Measurements from ENCODE around the gene SERPINA10. TPM values are rescaled to one million over a fixed set of nuclear protein-coding genes. Genes with fewer than 3 reads are reported as not detected.

SERPINA10 gene
- total and polyA plus RNA-seq, 2 experiments from 2014 or later: 0.11 TPM; not detected in 1

GRCh38 chr14:94321421-94322271 lies 28.6 kb upstream of the SERPINA10 start:
- Histone ChIP-seq H3K4me2 (no peak overlapping the region), H3K9me2 (ENCODE audit: insufficient read depth) (no peaks in the 10 kb centered on the region), H3F3A (replicated peaks; ENCODE audit: low read depth) (no peaks in the 10 kb centered on the region), H3K27me3 (ENCODE audit: insufficient read depth) (no peaks in the 10 kb centered on the region), H3K36me3 (ENCODE audit: insufficient read depth) (no peaks in the 10 kb centered on the region), H3K27ac (ENCODE audit: low read depth) (no peak overlapping the region), H3K4me3 (no peak overlapping the region), H2AFZ (0 out of 2 replicates have a peak overlapping the region, but pooled peaks have one; percentile 28), H3K79me2 (replicated peaks; ENCODE audit: insufficient read depth) (no peaks in the 10 kb centered on the region), H3K4me1 (ENCODE audit: insufficient read depth) (no peaks in the 10 kb centered on the region), H4K20me1 (replicated peaks; ENCODE audit: insufficient read depth) (no peaks in the 10 kb centered on the region)
- ATAC-seq: no peak
- Mint-ChIP-seq H3K4me3 (no peak overlapping the region), H3K27me3 (ENCODE audit: insufficient read depth, low read depth, poor library complexity) (peaks cover 6% of the 10 kb centered on the region), H3K4me1 (no peaks in the 10 kb centered on the region), H3K36me3 (ENCODE audit: low read depth) (no peaks in the 10 kb centered on the region), H3K27ac (no peak overlapping the region), H3K9me3 (no peaks in the 10 kb centered on the region)
- TF ChIP-seq STAT1 (IDR thresholded peaks at IDR 0.05; ENCODE audit: unreplicated experiment) (no peak), ZNF462 (CRISPR knock-in tag; IDR thresholded peaks at IDR 0.05) (no peak), CREB1 (CRISPR knock-in tag; IDR thresholded peaks at IDR 0.05; ENCODE audit: low read depth) (no peak), ZNF331 (CRISPR knock-in tag; IDR thresholded peaks at IDR 0.05; ENCODE audit: low read depth) (no peak), JUNB (IDR thresholded peaks at IDR 0.05; ENCODE audit: unreplicated experiment) (no peak), EZH2 (IDR thresholded peaks at IDR 0.05; ENCODE audit: low read depth, unreplicated experiment) (no peak), CTCF (conservative IDR thresholded peaks at IDR 0.05; ENCODE audit: low read depth in 2 of 2) (no peak), EZH2phosphoT487 (IDR thresholded peaks at IDR 0.05; ENCODE audit: unreplicated experiment) (no peak), NANOG (IDR thresholded peaks at IDR 0.05; ENCODE audit: borderline replicate concordance) (no peak), POLR2AphosphoS5 (IDR thresholded peaks at IDR 0.05; ENCODE audit: low read depth) (no peak), ZNF114 (CRISPR knock-in tag; IDR thresholded peaks at IDR 0.05) (no peak)
- TF ChIP-seq, protein P1, sequence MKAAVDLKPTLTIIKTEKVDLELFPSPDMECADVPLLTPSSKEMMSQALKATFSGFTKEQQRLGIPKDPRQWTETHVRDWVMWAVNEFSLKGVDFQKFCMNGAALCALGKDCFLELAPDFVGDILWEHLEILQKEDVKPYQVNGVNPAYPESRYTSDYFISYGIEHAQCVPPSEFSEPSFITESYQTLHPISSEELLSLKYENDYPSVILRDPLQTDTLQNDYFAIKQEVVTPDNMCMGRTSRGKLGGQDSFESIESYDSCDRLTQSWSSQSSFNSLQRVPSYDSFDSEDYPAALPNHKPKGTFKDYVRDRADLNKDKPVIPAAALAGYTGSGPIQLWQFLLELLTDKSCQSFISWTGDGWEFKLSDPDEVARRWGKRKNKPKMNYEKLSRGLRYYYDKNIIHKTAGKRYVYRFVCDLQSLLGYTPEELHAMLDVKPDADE (IDR thresholded peaks at IDR 0.05): no peak
- TF ChIP-seq, protein P2, sequence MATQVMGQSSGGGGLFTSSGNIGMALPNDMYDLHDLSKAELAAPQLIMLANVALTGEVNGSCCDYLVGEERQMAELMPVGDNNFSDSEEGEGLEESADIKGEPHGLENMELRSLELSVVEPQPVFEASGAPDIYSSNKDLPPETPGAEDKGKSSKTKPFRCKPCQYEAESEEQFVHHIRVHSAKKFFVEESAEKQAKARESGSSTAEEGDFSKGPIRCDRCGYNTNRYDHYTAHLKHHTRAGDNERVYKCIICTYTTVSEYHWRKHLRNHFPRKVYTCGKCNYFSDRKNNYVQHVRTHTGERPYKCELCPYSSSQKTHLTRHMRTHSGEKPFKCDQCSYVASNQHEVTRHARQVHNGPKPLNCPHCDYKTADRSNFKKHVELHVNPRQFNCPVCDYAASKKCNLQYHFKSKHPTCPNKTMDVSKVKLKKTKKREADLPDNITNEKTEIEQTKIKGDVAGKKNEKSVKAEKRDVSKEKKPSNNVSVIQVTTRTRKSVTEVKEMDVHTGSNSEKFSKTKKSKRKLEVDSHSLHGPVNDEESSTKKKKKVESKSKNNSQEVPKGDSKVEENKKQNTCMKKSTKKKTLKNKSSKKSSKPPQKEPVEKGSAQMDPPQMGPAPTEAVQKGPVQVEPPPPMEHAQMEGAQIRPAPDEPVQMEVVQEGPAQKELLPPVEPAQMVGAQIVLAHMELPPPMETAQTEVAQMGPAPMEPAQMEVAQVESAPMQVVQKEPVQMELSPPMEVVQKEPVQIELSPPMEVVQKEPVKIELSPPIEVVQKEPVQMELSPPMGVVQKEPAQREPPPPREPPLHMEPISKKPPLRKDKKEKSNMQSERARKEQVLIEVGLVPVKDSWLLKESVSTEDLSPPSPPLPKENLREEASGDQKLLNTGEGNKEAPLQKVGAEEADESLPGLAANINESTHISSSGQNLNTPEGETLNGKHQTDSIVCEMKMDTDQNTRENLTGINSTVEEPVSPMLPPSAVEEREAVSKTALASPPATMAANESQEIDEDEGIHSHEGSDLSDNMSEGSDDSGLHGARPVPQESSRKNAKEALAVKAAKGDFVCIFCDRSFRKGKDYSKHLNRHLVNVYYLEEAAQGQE (IDR thresholded peaks at IDR 0.05; ENCODE audit: unreplicated experiment): no peak
- no peak for DNase-seq (ENCODE audit: low spot score)

Data from GM23338 (cell line).